Chondrocyte (in vitro differentiated cells): ENCODE data around the gene OR2T34. TPM values are rescaled to one million over a fixed set of nuclear protein-coding genes. Genes with fewer than 3 reads are reported as not detected.
A peak's percentile ranks its signal among the peaks of the same experiment; 100 is the strongest.

ENCODE experiments used
- DNase-seq: peaks from one replicate; pipeline ENCODE4 v3.0.0; 2021; ENCODE audit warnings: mixed read lengths, low spot score
- H3K27ac Mint-ChIP-seq: one replicate; pipeline ENCODE4 v1.8.0; 2021; ENCODE audit warnings: mild to moderate bottlenecking, moderate library complexity, mixed read lengths; ENCODE audit not compliant: unreplicated experiment
- H3K27me3 Mint-ChIP-seq: 2 replicates; pipeline ENCODE4 v1.8.0; 2021; ENCODE audit warnings: low read depth, mixed read lengths
- H3K36me3 Mint-ChIP-seq: 2 replicates; pipeline ENCODE4 v1.8.0; 2021; ENCODE audit warnings: low read depth, mixed read lengths
- H3K4me1 Mint-ChIP-seq: 2 replicates; pipeline ENCODE4 v1.8.0; 2021; ENCODE audit warnings: low read depth, mild to moderate bottlenecking, mixed read lengths
- H3K4me3 Mint-ChIP-seq: one replicate; pipeline ENCODE4 v1.8.0; 2021; ENCODE audit warnings: mild to moderate bottlenecking, moderate library complexity, mixed read lengths; ENCODE audit not compliant: unreplicated experiment
- H3K9me3 Mint-ChIP-seq: 2 replicates; pipeline ENCODE4 v1.8.0; 2021; ENCODE audit warnings: low read depth, mixed read lengths
- CTCF ChIP-seq: fragments of 200-600 bp; sonication (generic); IDR thresholded peaks from 2 replicates; pipeline ENCODE4 v1.5.0; 2021; ENCODE audit warnings: antibody characterized with exemption, mild to moderate bottlenecking, moderate library complexity
- total RNA-seq: library from RNA; stranded (reverse); gene quantifications from 3 replicates; pipeline ENCODE4 v1.2.1, GENCODE V29; 2021

Gene OR2T34
- total RNA-seq, 1 donor from 2014 or later = not detected

DNA sequence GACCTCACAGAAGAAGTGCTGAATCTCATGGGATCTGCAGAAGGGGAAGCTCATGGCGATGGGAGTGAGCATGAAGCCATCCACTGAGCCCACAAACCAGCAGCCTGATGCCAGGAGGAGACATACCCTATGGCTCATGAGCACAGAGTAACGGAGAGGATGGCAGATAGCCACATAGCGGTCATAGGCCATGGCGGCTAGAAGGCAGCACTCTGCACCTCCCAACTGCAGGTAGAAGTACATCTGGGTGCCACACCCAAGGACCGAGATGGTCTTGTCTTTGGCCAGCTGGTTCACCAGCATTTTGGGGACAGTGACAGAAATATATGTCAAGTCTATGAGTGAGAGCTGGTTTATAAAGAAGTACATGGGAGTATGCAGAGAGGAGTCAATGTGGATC, 18.7 kb upstream of the OR2T34 start:
- H3K9me3 Mint-ChIP-seq = peaks cover 28% of the 10 kb centered on the region
- TF ChIP-seq CTCF = no peak
- H3K36me3 Mint-ChIP-seq = no peaks in the 10 kb centered on the region
- no peak for DNase-seq
- no peak overlapping the region for H3K4me3 Mint-ChIP-seq
- H3K27me3 Mint-ChIP-seq = no peaks in the 10 kb centered on the region
- no peak overlapping the region for H3K27ac Mint-ChIP-seq
- H3K4me1 Mint-ChIP-seq = no peaks in the 10 kb centered on the region

- Mint-ChIP-seq H3K36me3 (no peaks in the 10 kb centered on the region), H3K4me3 (no peak overlapping the region), H3K27me3 (no peaks in the 10 kb centered on the region), H3K4me1 (no peaks in the 10 kb centered on the region), H3K9me3 (peaks cover 34% of the 10 kb centered on the region), H3K27ac (no peak overlapping the region)
- DNase-seq = no peak
- no peak for TF ChIP-seq CTCF
These were observed 18.1 kb upstream of the OR2T34 start for GRCh38 chr1:248592655-248593054.

DNA sequence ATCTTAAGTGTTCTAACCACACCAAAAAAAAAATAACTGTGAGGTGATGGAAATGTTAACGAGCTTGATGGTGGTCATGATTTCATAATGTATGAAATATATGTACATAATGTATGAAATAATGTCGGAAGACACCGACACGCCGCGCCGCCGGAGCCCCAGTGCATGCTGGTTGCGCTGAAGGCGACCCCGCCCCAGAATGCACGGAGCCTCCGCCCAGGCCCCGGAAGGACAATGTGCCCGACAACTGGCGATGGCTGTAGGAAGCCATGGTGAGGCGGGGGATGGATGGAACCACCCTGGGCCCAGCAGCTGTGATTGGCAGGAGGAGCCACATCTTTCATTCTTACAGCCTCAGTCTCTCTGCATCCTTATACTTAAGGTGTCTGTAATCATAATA, 15.5 kb upstream of the OR2T34 start:
- no peaks in the 10 kb centered on the region for H3K4me1 Mint-ChIP-seq
- no peak overlapping the region for H3K27ac Mint-ChIP-seq
- no peak overlapping the region for H3K4me3 Mint-ChIP-seq
- no peaks in the 10 kb centered on the region for H3K27me3 Mint-ChIP-seq
- DNase-seq = peak; percentile 64
- TF ChIP-seq CTCF = no peak
- peaks cover 43% of the 10 kb centered on the region for H3K9me3 Mint-ChIP-seq
- H3K36me3 Mint-ChIP-seq = no peaks in the 10 kb centered on the region

DNA sequence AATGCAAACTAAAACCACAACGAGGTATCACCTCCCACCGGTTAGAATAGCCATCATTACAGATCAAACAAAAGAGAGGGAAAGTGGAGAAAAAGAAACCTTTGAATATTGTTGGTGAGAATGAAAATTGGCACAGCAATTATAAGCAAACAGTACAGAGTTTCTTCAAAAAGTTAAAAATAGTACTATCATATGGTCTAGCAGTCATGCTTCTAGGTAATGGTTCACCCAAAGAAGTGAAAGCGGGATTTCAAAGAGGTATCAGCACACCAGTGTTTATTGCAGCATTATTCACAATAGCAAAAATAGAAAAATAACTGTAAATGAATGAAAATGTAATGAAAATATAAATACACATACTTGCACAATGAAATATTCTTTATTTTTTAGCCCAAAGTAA, 14.8 kb upstream of the OR2T34 start:
- no peak for TF ChIP-seq CTCF
- no peaks in the 10 kb centered on the region for H3K27me3 Mint-ChIP-seq
- no peak for DNase-seq
- peaks cover 47% of the 10 kb centered on the region for H3K9me3 Mint-ChIP-seq
- no peaks in the 10 kb centered on the region for H3K4me1 Mint-ChIP-seq
- H3K4me3 Mint-ChIP-seq = no peak overlapping the region
- no peaks in the 10 kb centered on the region for H3K36me3 Mint-ChIP-seq
- no peak overlapping the region for H3K27ac Mint-ChIP-seq

GRCh38 chr1:248585266-248585665, 10.7 kb upstream of the OR2T34 start:
- Mint-ChIP-seq H3K9me3 (peaks cover 41% of the 10 kb centered on the region), H3K27ac (no peak overlapping the region), H3K4me3 (no peak overlapping the region), H3K27me3 (no peaks in the 10 kb centered on the region), H3K36me3 (no peaks in the 10 kb centered on the region), H3K4me1 (no peaks in the 10 kb centered on the region)
- DNase-seq = no peak
- no peak for TF ChIP-seq CTCF
